ENCODE measurements around the gene D2HGDH. TPM values are rescaled to one million over a fixed set of nuclear protein-coding genes. Genes with fewer than 3 reads are reported as not detected.

Gene D2HGDH
- 7.7 TPM for polyA plus RNA-seq

GRCh38 chr2:241734467-241735208 lies at the start of gene D2HGDH:
TSS of gene D2HGDH (plus strand) at chr2:241734630. CDS start at chr2:241735225, 595 bp downstream.
- peaks cover 3% of the 10 kb centered on the region for H3K36me3 Mint-ChIP-seq
- H3K9me3 Mint-ChIP-seq = no peaks in the 10 kb centered on the region
- peaks cover 7 to 18% (median 9%) of the 10 kb centered on the region in 3 donors for H3K4me1 Mint-ChIP-seq
- H3K27me3 Mint-ChIP-seq = no peaks in the 10 kb centered on the region
- H3K27ac Mint-ChIP-seq = peak within 1 kb of the TSS; percentile 73 to 92 (median 83)
- H3K4me3 Mint-ChIP-seq = peak within 1 kb of the TSS; percentile 84 to 93 (median 88)

- peaks cover 7 to 18% (median 7%) of the 10 kb centered on the region in 3 donors for H3K4me1 Mint-ChIP-seq
Observed at GRCh38 chr2:241686324-241686649, 48.1 kb upstream of the D2HGDH start.

DNA sequence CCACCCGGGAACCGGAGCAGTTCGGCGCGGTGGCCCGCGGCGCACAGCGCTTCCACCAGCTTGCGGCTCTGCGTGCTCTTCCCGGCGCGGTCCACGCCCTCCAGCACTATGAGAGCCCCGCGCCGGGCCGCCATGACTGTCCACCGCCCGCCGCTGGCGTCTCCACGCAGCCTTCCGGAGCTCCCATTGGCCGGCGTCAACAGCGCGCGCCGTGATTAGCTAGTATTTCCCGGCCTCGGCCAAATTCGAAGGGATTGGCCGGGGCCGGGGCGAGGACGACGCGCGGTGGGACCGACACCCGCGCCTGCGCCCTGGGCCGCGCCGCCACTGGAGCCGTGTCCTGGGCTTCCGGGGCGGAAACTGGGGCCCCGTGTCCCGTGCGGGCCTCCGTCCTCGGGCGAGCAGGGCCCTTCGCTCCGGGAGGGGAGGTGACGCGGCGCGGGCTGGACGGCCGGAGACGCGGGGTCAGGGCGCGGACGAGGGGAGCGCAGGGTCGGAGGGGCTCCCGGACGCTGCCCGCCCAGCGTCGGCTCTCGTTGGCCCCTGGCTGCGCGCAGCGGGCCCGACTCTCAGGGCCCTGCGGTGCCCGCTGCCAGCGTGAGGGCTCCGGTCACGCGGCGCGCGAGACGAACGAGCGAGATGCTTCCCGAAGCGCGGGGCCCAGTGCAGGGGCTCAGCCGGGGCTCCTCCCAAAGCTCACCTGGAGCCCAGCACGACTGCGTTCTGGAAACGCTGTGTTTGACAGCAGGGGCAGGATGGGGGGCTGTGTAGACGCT lies 47.6 kb upstream of the D2HGDH start, which contains the start of gene DTYMK:
DTYMK (minus strand) TSS at position 166 of the 776 bp plus-strand sequence; CDS start at position 134, 32 bp downstream.
- Mint-ChIP-seq H3K9me3 (no peaks in the 10 kb centered on the region), H3K4me3 (peak within 1 kb of the TSS; percentile 82 to 95 (median 92)), H3K27me3 (no peaks in the 10 kb centered on the region), H3K27ac (peak within 1 kb of the TSS; percentile 93 to 94 (median 93)), H3K4me1 (peaks cover 7 to 18% (median 7%) of the 10 kb centered on the region in 3 donors), H3K36me3 (peaks cover 3% of the 10 kb centered on the region)

More at GRCh38 chr2:241686324-241686649, 48.1 kb upstream of the D2HGDH start:
- Mint-ChIP-seq H3K4me3 (peak overlapping the region; percentile 82 to 94 (median 92)), H3K9me3 (no peaks in the 10 kb centered on the region), H3K27me3 (no peaks in the 10 kb centered on the region), H3K36me3 (peaks cover 3% of the 10 kb centered on the region), H3K27ac (peak overlapping the region; percentile 54 to 94 (median 83))

DNA sequence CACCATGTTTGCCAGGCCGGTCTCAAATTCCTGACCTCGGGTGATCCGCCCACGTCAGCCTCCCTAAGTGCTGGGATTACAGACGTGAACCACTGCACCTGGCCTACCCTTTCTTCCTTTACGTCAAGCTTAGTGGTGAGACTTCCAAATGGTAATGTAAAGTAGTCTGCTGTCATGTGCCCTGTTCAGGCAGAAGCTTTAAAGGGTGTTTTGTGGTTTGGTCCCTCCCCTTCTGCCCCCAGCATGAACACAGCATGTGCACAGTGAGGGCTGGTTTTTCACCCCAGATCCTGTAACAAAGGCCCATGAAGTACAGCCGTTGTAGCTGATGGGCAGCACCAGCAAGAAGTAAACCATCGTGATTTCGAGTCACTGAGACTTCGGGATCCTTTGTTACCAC lies 45.1 kb upstream of the D2HGDH start:
- Mint-ChIP-seq H3K36me3 (peaks cover 2% of the 10 kb centered on the region), H3K4me3 (peak overlapping the region in 3 of 4 donors; percentile 3 to 72 (median 57)), H3K9me3 (no peaks in the 10 kb centered on the region), H3K27ac (peak overlapping the region in 2 of 3 donors; percentile 56 to 59), H3K27me3 (no peaks in the 10 kb centered on the region), H3K4me1 (peaks cover 7 to 18% (median 7%) of the 10 kb centered on the region in 3 donors)

- peaks cover 7 to 18% (median 7%) of the 10 kb centered on the region in 3 donors for H3K4me1 Mint-ChIP-seq
- no peaks in the 10 kb centered on the region for H3K27me3 Mint-ChIP-seq
- no peaks in the 10 kb centered on the region for H3K9me3 Mint-ChIP-seq
- H3K27ac Mint-ChIP-seq = no peak overlapping the region
- no peak overlapping the region for H3K4me3 Mint-ChIP-seq
- no peaks in the 10 kb centered on the region for H3K36me3 Mint-ChIP-seq
Observed at GRCh38 chr2:241690202-241690717, 44.2 kb upstream of the D2HGDH start.

- H3K4me3 Mint-ChIP-seq = no peak overlapping the region
- no peaks in the 10 kb centered on the region for H3K27me3 Mint-ChIP-seq
- peak overlapping the region in 1 of 3 donors; percentile 31 for H3K27ac Mint-ChIP-seq
- H3K36me3 Mint-ChIP-seq = no peaks in the 10 kb centered on the region
- peaks cover 0 to 12% (median 6%) of the 10 kb centered on the region in 3 donors for H3K4me1 Mint-ChIP-seq
- H3K9me3 Mint-ChIP-seq = no peaks in the 10 kb centered on the region
Observed at GRCh38 chr2:241692448-241692847, 42.0 kb upstream of the D2HGDH start.

GRCh38 chr2:241695651-241696050 lies 38.8 kb upstream of the D2HGDH start:
- H3K36me3 Mint-ChIP-seq = no peaks in the 10 kb centered on the region
- H3K9me3 Mint-ChIP-seq = no peaks in the 10 kb centered on the region
- H3K27me3 Mint-ChIP-seq = no peaks in the 10 kb centered on the region
- H3K4me3 Mint-ChIP-seq = peak overlapping the region in 1 of 4 donors; percentile 48
- H3K4me1 Mint-ChIP-seq = peaks cover 0 to 5% (median 0%) of the 10 kb centered on the region in 3 donors
- peak overlapping the region in 1 of 3 donors; percentile 54 for H3K27ac Mint-ChIP-seq

GRCh38 chr2:241701149-241701398 lies 33.4 kb upstream of the D2HGDH start:
- Mint-ChIP-seq H3K36me3 (peaks cover 6% of the 10 kb centered on the region), H3K27ac (peak overlapping the region; percentile 73 to 97 (median 94)), H3K4me3 (peak overlapping the region; percentile 86 to 97 (median 92)), H3K4me1 (peaks cover 5 to 17% (median 8%) of the 10 kb centered on the region in 3 donors), H3K9me3 (no peaks in the 10 kb centered on the region), H3K27me3 (no peaks in the 10 kb centered on the region)

DNA sequence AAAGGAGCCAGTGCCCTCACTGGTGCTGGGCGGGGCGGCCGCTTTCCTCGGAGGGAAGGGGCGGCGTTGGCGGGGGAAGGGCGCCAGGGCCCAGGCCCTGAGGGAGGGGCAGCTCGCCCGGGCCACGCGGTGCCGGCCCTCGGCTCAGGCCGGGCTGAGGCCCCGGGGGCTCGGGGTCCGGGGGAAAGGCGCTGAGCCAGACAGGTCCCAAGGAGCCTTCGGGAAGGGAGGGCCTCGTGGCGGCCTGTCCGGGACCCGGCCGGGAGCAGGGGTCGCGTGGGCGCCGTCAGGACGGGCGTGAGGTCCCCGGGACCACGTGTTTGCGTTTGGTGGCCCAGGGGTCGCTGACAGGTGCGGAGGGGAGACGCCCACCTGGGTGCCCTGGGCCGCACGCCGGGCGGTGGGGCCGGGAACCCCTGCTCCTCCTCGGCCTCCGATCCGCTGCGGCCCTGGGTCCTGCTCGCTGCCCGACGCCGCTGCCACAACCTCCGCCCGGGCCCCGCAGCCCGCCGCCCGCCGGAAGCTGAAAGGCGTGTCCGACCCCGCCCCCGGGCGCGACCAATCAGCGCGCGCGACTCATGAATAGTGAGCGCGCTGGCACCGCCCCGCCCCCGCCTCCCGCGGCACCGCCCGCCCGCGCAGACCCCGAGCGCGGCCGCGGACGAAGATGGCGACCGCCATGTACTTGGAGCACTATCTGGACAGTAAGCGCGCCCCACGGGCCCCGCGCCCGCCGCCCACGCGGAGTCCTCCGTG lies 32.9 kb upstream of the D2HGDH start, which contains the start of gene ING5:
ING5 (plus strand) TSS at position 641 of the 756 bp plus-strand sequence; CDS start at position 668, 27 bp downstream.
- H3K36me3 Mint-ChIP-seq = peaks cover 7% of the 10 kb centered on the region
- H3K9me3 Mint-ChIP-seq = no peaks in the 10 kb centered on the region
- peaks cover 5 to 17% (median 8%) of the 10 kb centered on the region in 3 donors for H3K4me1 Mint-ChIP-seq
- H3K4me3 Mint-ChIP-seq = peak within 1 kb of the TSS; percentile 86 to 97 (median 92)
- peak within 1 kb of the TSS; percentile 88 to 97 (median 94) for H3K27ac Mint-ChIP-seq
- H3K27me3 Mint-ChIP-seq = no peaks in the 10 kb centered on the region

DNA sequence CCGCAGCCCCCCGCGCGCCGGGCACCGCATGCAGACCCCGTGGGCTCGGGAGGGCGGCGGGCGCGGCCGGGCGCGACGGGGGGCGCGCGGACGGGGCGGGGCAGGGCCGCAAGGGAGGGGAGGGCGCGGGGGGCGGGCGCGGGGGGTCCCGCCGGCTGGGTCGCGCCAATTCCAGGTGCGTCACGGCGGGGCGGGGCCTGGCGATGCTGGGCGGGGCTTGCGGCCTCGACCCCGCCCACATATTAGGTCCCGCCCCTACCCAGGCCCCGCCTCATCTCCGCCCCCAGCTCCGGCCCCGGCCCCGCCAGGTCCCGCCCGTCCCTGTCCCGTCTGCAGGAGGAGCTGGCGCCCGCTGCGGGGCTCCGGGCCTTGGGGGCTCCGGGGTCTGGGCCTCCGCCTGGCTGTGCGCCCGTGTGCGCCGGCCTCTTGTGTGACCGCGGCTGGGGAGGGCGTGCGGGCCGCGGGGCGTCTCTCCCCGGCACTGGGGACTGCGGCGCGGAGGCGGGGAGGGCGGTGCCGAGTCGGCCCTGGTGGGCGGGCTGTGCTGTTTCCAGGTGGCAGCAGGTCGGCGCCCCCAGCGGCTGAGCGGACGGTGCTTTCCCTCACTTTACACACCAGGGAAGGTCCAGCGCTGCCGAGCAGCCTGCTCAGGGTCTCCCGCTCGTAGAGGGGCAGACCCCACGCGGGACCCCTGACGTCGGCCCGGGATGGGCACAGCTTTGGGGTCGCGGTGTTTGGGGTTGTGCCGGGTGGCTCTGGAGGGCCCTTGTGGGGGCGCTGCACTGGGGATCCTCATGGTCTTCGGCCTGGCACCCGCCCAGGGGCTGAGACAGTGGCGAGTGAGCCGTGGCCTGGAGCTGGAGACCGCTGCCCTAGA lies 32.0 kb upstream of the D2HGDH start:
- peak overlapping the region; percentile 79 to 90 (median 86) for H3K4me3 Mint-ChIP-seq
- H3K27me3 Mint-ChIP-seq = no peaks in the 10 kb centered on the region
- H3K27ac Mint-ChIP-seq = peak overlapping the region; percentile 88 to 97 (median 93)
- peaks cover 5 to 17% (median 8%) of the 10 kb centered on the region in 3 donors for H3K4me1 Mint-ChIP-seq
- H3K9me3 Mint-ChIP-seq = no peaks in the 10 kb centered on the region
- H3K36me3 Mint-ChIP-seq = peaks cover 9% of the 10 kb centered on the region

GRCh38 chr2:241703032-241703604 lies 31.3 kb upstream of the D2HGDH start:
- peaks cover 5 to 17% (median 8%) of the 10 kb centered on the region in 3 donors for H3K4me1 Mint-ChIP-seq
- peaks cover 9% of the 10 kb centered on the region for H3K36me3 Mint-ChIP-seq
- peak overlapping the region; percentile 88 to 97 (median 93) for H3K27ac Mint-ChIP-seq
- no peaks in the 10 kb centered on the region for H3K9me3 Mint-ChIP-seq
- no peaks in the 10 kb centered on the region for H3K27me3 Mint-ChIP-seq
- H3K4me3 Mint-ChIP-seq = peak overlapping the region; percentile 79 to 90 (median 86)

DNA sequence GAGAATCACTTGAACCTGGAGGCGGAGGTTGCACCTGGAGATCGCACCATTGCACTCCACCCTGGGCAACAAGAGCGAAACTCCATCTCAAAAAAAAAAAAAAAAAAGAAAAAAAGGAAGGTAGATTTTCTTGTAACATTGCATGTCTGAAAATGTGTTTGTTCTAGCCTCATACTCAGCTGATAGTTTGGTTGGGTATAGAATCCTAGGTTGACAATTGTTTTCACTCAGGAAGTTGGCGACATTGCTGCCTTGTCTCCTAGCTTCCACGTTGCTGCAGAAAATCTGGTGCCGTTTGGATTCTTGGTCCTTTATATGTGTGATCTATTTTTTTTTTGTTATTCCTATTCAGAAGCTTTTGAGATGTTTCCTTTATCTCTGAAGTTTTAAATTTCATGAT lies 27.9 kb upstream of the D2HGDH start:
- H3K36me3 Mint-ChIP-seq = peaks cover 9% of the 10 kb centered on the region
- no peaks in the 10 kb centered on the region for H3K27me3 Mint-ChIP-seq
- peak overlapping the region in 1 of 3 donors; percentile 79 for H3K27ac Mint-ChIP-seq
- peaks cover 0 to 13% (median 6%) of the 10 kb centered on the region in 3 donors for H3K4me1 Mint-ChIP-seq
- H3K9me3 Mint-ChIP-seq = no peaks in the 10 kb centered on the region
- H3K4me3 Mint-ChIP-seq = peak overlapping the region in 1 of 4 donors; percentile 31

DNA sequence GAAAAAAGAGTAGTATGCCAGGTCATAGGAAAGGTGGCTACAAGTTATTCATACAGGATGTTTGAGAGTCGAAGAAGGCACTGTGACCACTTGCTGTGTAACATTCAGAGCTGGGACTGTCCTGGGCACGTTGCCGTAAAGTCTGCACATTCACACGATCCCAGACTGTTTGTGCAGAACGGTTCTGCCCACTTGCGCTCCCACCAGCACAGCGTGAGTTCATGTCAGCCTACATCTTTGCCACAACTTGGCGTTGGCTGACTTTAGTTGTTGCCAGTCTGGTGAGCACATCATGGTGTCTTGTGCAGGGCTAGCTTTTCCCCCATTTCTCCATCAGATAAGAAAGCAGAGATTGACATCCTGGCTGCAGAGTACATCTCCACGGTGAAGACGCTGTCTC lies 25.6 kb upstream of the D2HGDH start:
- Mint-ChIP-seq H3K27me3 (no peaks in the 10 kb centered on the region), H3K9me3 (no peaks in the 10 kb centered on the region), H3K36me3 (peaks cover 11% of the 10 kb centered on the region), H3K27ac (peak overlapping the region in 1 of 3 donors; percentile 40), H3K4me3 (peak overlapping the region in 1 of 4 donors; percentile 64), H3K4me1 (peaks cover 0 to 5% (median 0%) of the 10 kb centered on the region in 3 donors)

Data from IgD-negative memory B cell (primary cell).